H9 (cell line): Measurements from ENCODE around the gene TMA7B. TPM values are rescaled to one million over a fixed set of nuclear protein-coding genes. Genes with fewer than 3 reads are reported as not detected.

Experiments used
- DNase-seq: peaks from one replicate; pipeline ENCODE4 v3.0.0-alpha.2; 2017
- H2AFZ ChIP-seq: one replicate; pipeline ENCODE4 v1.6.1; 2013; ENCODE audit warnings: mild to moderate bottlenecking, low read length, control low read depth, moderate library complexity
- H2AK5ac ChIP-seq: 2 replicates; pipeline ENCODE4 v1.6.1; 2013; ENCODE audit warnings: low read length, control low read depth, mixed read lengths; ENCODE audit not compliant: insufficient read length
- H2BK120ac ChIP-seq: one replicate; pipeline ENCODE4 v1.6.1; 2013; ENCODE audit warnings: low read depth, mild to moderate bottlenecking, low read length, control low read depth, inconsistent platforms; ENCODE audit not compliant: poor library complexity, severe bottlenecking
- H2BK12ac ChIP-seq: 2 replicates; pipeline ENCODE4 v1.6.1; 2013; ENCODE audit warnings: low read length, control low read depth, mixed read lengths, low read depth; ENCODE audit not compliant: insufficient read length
- H2BK15ac ChIP-seq: 2 replicates; pipeline ENCODE4 v1.6.1; 2013; ENCODE audit warnings: low read depth, low read length, control low read depth
- H2BK20ac ChIP-seq: one replicate; pipeline ENCODE4 v1.6.1; 2013; ENCODE audit warnings: low read depth, mild to moderate bottlenecking, low read length, control low read depth, inconsistent platforms; ENCODE audit not compliant: poor library complexity, severe bottlenecking
- H2BK5ac ChIP-seq: 2 replicates; pipeline ENCODE4 v1.6.1; 2013; ENCODE audit warnings: low read length, control low read depth, mixed read lengths; ENCODE audit not compliant: insufficient read length
- H3K14ac ChIP-seq: 2 replicates; pipeline ENCODE4 v1.6.1; 2013; ENCODE audit warnings: low read length, control low read depth; ENCODE audit not compliant: insufficient read depth
- H3K18ac ChIP-seq: 2 replicates; pipeline ENCODE4 v1.6.1; 2013; ENCODE audit warnings: low read depth, mild to moderate bottlenecking, mixed read lengths, low read length, control low read depth; ENCODE audit not compliant: insufficient read length
- H3K23ac ChIP-seq: 2 replicates; pipeline ENCODE4 v1.6.1; 2013; ENCODE audit warnings: low read length, control low read depth, mixed read lengths, low read depth; ENCODE audit not compliant: insufficient read length
- H3K23me2 ChIP-seq: 2 replicates; pipeline ENCODE4 v1.6.1; 2013; ENCODE audit warnings: low read depth, mild to moderate bottlenecking, mixed read lengths, low read length, control low read depth; ENCODE audit not compliant: insufficient read length, poor library complexity, severe bottlenecking
- H3K27ac ChIP-seq: 2 replicates; pipeline ENCODE4 v1.5.1; 2013; ENCODE audit warnings: low read length, control low read depth, mixed read lengths, low read depth; ENCODE audit not compliant: insufficient read length
- H3K27me3 ChIP-seq: 2 replicates; pipeline ENCODE4 v1.6.1; 2013; ENCODE audit warnings: low read length, control low read depth, inconsistent platforms; ENCODE audit not compliant: insufficient read depth
- H3K4ac ChIP-seq: 2 replicates; pipeline ENCODE4 v1.6.1; 2013; ENCODE audit warnings: low read depth, mild to moderate bottlenecking, control low read depth, inconsistent platforms, low read length, moderate library complexity
- H3K4me1 ChIP-seq: 2 replicates; pipeline ENCODE4 v1.6.1; 2013; ENCODE audit warnings: low read length, control low read depth, inconsistent platforms; ENCODE audit not compliant: insufficient read depth
- H3K4me2 ChIP-seq: 2 replicates; pipeline ENCODE4 v1.6.1; 2013; ENCODE audit warnings: low read length, control low read depth, mixed read lengths; ENCODE audit not compliant: insufficient read length, insufficient read depth
- H3K56ac ChIP-seq: 2 replicates; pipeline ENCODE4 v1.6.1; 2013; ENCODE audit warnings: low read depth, mild to moderate bottlenecking, mixed read lengths, low read length, control low read depth; ENCODE audit not compliant: insufficient read length
- H3K79me1 ChIP-seq: 2 replicates; pipeline ENCODE4 v1.6.1; 2013; ENCODE audit warnings: low read depth, mild to moderate bottlenecking, moderate library complexity, low read length, control low read depth, inconsistent platforms; ENCODE audit not compliant: insufficient read depth, poor library complexity, severe bottlenecking
- H3K79me2 ChIP-seq: 2 replicates; pipeline ENCODE4 v1.6.1; 2013; ENCODE audit warnings: low read length, control low read depth, inconsistent platforms; ENCODE audit not compliant: insufficient read depth
- H3K9ac ChIP-seq: 2 replicates; pipeline ENCODE4 v1.6.1; 2013; ENCODE audit warnings: low read length, control low read depth, mixed read lengths; ENCODE audit not compliant: insufficient read length; ENCODE audit errors: extremely low read depth
- H3K9me3 ChIP-seq: one replicate; pipeline ENCODE4 v1.6.1; 2013; ENCODE audit warnings: low read depth, low read length, inconsistent platforms; ENCODE audit not compliant: control insufficient read depth
- H3T11ph ChIP-seq: one replicate; pipeline ENCODE4 v1.6.1; 2013; ENCODE audit warnings: mild to moderate bottlenecking, low read length, control low read depth, inconsistent platforms
- H4K20me1 ChIP-seq: one replicate; pipeline ENCODE4 v1.6.1; 2013; ENCODE audit not compliant: control insufficient read depth, insufficient read length, insufficient read depth
- H4K5ac ChIP-seq: 2 replicates; pipeline ENCODE4 v1.6.1; 2013; ENCODE audit warnings: low read depth, mild to moderate bottlenecking, mixed read lengths, low read length, control low read depth; ENCODE audit not compliant: insufficient read length
- H4K8ac ChIP-seq: replicated peaks from 2 replicates; pipeline ENCODE4 v1.6.1; 2013; ENCODE audit warnings: low read length, control low read depth, mixed read lengths, low read depth; ENCODE audit not compliant: insufficient read length
- H4K91ac ChIP-seq: 2 replicates; pipeline ENCODE4 v1.6.1; 2013; ENCODE audit warnings: low read depth, mild to moderate bottlenecking, moderate library complexity, mixed read lengths, low read length, control low read depth; ENCODE audit not compliant: insufficient read length
- H3K27ac Mint-ChIP-seq, 3 experiments: 2 replicates in 2 of 3; 3 replicates in 1 of 3; pipeline ENCODE4 v1.8.0; 2020 to 2021; ENCODE audit warnings: mixed read lengths in 3 of 3, mild to moderate bottlenecking in 1 of 3, moderate library complexity in 1 of 3
- H3K27me3 Mint-ChIP-seq: 2 replicates; pipeline ENCODE4 v1.8.0; 2021; ENCODE audit warnings: low read depth, mild to moderate bottlenecking, moderate library complexity, mixed read lengths
- H3K36me3 Mint-ChIP-seq, 3 experiments: 2 replicates in 2 of 3; 3 replicates in 1 of 3; pipeline ENCODE4 v1.8.0; 2020 to 2021; ENCODE audit warnings: low read depth in 3 of 3, mixed read lengths in 3 of 3; ENCODE audit not compliant: insufficient read depth in 1 of 3
- H3K4me1 Mint-ChIP-seq, 2 experiments: 2 replicates each; pipeline ENCODE4 v1.8.0; 2020; ENCODE audit warnings: mixed read lengths in 2 of 2
- H3K4me3 Mint-ChIP-seq, 2 experiments: 2 replicates in 1 of 2; 3 replicates in 1 of 2; pipeline ENCODE4 v1.8.0; 2020 to 2021; ENCODE audit warnings: mild to moderate bottlenecking in 2 of 2, mixed read lengths in 2 of 2, moderate library complexity in 1 of 2
- H3K9me3 Mint-ChIP-seq, 2 experiments: 2 replicates in 1 of 2; 3 replicates in 1 of 2; pipeline ENCODE4 v1.8.0; 2020; ENCODE audit warnings: mild to moderate bottlenecking in 2 of 2, mixed read lengths in 2 of 2, moderate library complexity in 1 of 2
- CTCF ChIP-seq: fragments of 200-600 bp; sonication (generic); conservative IDR thresholded peaks from 3 replicates; pipeline ENCODE4 v1.8.0; 2021; ENCODE audit warnings: antibody characterized with exemption, mild to moderate bottlenecking
- WGBS: extraction: QIAGEN DNeasy Blood & Tissue Kit; methylation state at CpG from one replicate; pipeline ENCODE4 v1.1.7; 2013; ENCODE audit warnings: missing lambda C conversion rate, low lambda C conversion rate, mixed read lengths; ENCODE audit not compliant: insufficient read length; ENCODE audit errors: extremely low coverage; 5-methylcytosine and 5-hydroxymethylcytosine counted together
- total RNA-seq: library from RNA; stranded (reverse); gene quantifications from 2 replicates; pipeline ENCODE4 v1.2.1, GENCODE V29; 2021

The TMA7B gene
- total RNA-seq, 1 experiment from 2014 or later, result not detected

DNA sequence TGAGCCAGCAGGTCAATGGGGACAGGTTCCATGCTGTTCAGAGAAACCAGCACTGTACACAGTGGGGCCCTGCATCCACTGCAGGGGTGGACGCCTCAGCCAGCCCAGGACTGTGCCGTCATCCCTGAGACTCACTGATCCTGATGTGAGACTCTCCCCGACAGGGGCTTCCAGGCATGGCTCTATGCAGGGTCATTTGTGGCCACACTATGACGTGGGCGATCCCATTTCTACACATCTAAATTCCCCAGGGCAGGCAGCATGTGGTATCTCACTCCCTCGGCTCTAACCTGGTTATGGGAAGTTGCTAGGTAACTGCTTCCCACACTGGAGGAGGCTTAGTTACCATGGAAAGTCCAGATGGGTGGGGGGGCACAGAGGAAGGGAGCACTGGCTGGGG is 20.4 kb downstream of the TMA7B start:
- H3K4me3 Mint-ChIP-seq, result no peak overlapping the region
- H3K56ac ChIP-seq, result no peak overlapping the region

More for the DNA sequence above, 20.4 kb downstream of the TMA7B start:
- Histone ChIP-seq H2AFZ (no peak overlapping the region), H3K23me2 (no peaks in the 10 kb centered on the region), H2BK5ac (no peak overlapping the region), H3K18ac (no peak overlapping the region), H3K14ac (no peak overlapping the region), H2AK5ac (no peak overlapping the region), H3K27me3 (no peaks in the 10 kb centered on the region), H4K91ac (no peak overlapping the region), H3K4me1 (no peaks in the 10 kb centered on the region), H4K8ac (no peak overlapping the region), H3K79me2 (no peaks in the 10 kb centered on the region), H2BK15ac (no peak overlapping the region), H3K79me1 (no peaks in the 10 kb centered on the region), H2BK12ac (no peak overlapping the region), H4K5ac (no peak overlapping the region), H4K20me1 (no peaks in the 10 kb centered on the region), H3K9me3 (no peaks in the 10 kb centered on the region), H3K4me2 (no peak overlapping the region), H3K4ac (no peak overlapping the region), H2BK20ac (no peak overlapping the region), H3K23ac (no peak overlapping the region), H3K27ac (no peak overlapping the region), H2BK120ac (no peak overlapping the region), H3T11ph (no peak overlapping the region), H3K9ac (no peak overlapping the region)
- no peak for TF ChIP-seq CTCF
- WGBS, result no CpG with 5 or more reads among the region's 6 CpGs
- no peak overlapping the region for H3K27ac Mint-ChIP-seq
- H3K9me3 Mint-ChIP-seq, result no peaks in the 10 kb centered on the region
- no peaks in the 10 kb centered on the region for H3K4me1 Mint-ChIP-seq
- no peaks in the 10 kb centered on the region for H3K36me3 Mint-ChIP-seq
- DNase-seq, result no peak
- H3K27me3 Mint-ChIP-seq, result peaks cover 57% of the 10 kb centered on the region
